ENCODE results near the gene RNMT. TPM values are rescaled to one million over a fixed set of nuclear protein-coding genes. Genes with fewer than 3 reads are reported as not detected.

RNMT gene
- total RNA-seq (2022; extraction: Qiagen RNA extraction), result 17.9 to 19.8 TPM (median 18.4 TPM) in 5 replicates

DNA sequence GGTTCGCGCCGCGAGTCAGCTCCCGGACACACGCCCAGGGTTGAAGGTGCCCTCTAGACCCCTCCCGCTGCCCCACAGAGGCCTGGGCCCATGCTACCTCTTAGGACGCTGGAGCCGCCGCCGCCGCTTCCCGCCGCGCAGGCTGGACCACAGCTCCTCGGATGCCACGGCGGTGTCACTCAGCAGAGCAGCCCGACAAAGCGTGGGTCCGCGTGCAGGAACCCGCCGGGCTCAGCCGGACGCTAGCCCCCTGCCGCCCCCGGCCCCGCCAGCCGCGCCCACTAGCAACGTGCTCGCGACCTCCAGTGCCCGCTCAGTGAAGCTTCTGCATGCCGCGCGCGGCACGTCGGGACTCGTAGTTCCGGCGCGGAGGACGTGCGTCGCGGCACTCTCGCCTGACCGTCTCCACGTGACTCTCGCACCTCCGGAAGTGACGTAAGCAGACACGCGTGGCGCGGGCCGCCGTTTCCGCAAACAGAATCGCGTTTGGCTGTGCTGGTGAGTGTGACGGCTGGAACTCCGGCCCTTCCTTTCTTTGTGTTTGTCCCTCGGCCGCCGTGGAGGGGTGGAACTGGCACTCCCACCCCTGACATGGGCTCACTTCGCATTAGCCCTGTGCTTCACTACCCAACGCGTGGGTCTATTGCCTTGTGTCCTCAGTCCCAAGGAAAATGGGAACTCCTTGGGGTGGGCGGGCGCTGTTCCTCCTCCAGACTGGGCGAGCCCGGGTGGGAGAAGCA, at the start of gene RNMT, which contains the start of gene FAM210A:
RNMT (plus strand) TSS at position 442 of the 740 bp plus-strand sequence. CDS start 4,845 bp downstream, outside the sequence.
FAM210A (minus strand) TSS at position 327 of the 740 bp plus-strand sequence. CDS start 44,481 bp downstream, outside the sequence.

Other genes starting within 250 kb of the RNMT start
- 22.4 to 25.6 TPM (median 22.7 TPM) in 5 replicates for gene FAM210A, start 115 bp upstream of the RNMT start, total RNA-seq (2022; extraction: Qiagen RNA extraction)
- 0.06 TPM in 1 of 5 replicates, not detected in the others for gene MC5R, start 97.5 kb downstream of the RNMT start, total RNA-seq (2022; extraction: Qiagen RNA extraction)
- gene MC2R, start 188.9 kb downstream of the RNMT start, total RNA-seq (2022; extraction: Qiagen RNA extraction), result not detected in 5 replicates